Stimulated activated CD8-positive, alpha-beta memory T cell treated with anti-CD3 and anti-CD28 coated beads, Interleukin-12 subunit alpha, Interleukin-12 subunit beta, amount 100 ng/mL, for 24 hours (primary cell): Measurements from ENCODE around the gene TMEM45A.
"Not testable (repeated sequence)": the region's sequence is repeated elsewhere in the genome, so short reads cannot be mapped to it uniquely, and the experiment has no call there.

ENCODE experiments used
- DNase-seq: peaks from one replicate; pipeline ENCODE4 v3.0.0-alpha.2; 2020; ENCODE audit errors: extremely low read depth

The TMEM45A gene

DNA sequence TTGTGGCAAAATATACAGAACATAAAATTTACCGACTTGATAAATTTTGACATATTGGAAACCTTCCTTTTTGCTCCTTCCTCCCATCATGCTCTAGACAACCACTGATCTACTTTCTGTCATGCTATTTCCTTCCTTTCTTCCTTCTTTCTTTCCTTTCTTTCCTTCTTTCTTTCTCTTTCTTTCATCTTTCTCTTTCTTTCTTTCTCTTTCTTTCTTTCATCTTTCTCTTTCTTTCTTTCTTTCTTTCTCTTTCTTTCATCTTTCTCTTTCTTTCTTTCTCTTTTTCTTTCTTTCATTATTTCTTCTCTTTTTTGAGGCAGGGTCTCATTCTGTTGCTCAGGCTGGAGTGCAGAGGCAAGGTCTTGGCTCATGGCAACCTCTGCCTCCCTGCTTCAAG, 8.9 kb upstream of the TMEM45A start:
- DNase-seq: no peak

DNA sequence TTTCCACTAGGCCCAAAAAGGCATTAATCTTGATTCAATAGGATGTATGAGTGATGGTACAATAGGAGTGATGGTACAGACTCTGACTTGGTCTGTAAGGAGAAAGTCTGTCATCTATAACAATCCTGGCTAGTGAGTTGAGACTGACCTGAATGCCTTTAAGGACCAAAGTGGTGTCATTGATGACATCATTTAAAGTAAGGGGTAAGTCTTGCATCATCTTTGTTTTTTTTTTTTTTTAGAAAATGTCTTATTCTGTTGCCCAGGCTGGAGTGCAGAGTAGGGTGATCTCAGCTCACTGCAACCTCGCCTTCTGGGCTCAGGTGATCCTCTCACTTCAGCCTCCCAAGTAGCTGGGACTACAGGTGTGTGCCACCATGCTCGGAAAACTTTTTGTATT, 5.6 kb upstream of the TMEM45A start:
- DNase-seq: no peak

DNA sequence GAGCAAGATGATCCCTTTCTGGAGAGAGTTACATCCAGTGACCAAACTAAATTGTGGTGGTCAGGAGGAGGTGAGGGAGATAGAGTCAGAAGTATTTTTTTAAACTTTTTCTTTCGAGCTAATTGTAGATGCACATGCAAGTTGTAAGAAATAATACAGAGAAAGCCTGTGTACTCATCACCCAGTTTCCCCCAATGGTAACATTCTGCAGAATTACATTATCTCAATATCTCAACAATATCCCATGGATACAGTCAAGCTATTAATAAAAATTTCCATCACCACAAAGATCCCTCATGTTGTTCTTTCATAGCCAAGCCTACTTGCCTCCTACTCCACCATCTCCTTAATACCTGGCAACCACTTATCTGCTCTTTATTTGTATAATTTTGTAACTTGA, 3.3 kb upstream of the TMEM45A start:
- no peak for DNase-seq

DNA sequence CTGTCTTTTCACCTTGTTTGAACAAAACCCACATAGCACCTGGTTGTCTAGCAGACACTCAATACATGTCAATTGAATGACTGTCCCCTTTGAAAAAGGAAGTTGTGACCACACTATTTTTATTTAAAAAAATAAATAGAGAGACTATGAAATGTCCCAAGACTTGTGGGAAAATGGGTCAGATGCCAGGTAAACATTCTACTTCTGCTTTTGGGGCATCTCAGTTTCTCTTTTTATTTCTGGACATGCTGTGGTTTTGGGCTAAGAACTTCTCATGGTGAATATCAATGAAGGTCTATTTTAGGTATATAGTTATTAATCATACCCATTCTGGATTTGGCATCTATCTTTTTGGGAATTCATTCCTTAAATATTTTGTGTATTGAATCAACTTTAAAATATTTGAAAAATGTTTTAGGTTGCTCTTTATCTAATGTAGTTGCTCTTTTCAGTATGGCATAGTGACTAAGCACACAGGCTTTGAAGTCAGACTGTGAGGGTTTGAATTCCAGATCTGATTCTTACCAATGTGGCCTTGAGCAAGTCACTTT, 4.4 kb downstream of the TMEM45A start:
- no peak for DNase-seq

DNA sequence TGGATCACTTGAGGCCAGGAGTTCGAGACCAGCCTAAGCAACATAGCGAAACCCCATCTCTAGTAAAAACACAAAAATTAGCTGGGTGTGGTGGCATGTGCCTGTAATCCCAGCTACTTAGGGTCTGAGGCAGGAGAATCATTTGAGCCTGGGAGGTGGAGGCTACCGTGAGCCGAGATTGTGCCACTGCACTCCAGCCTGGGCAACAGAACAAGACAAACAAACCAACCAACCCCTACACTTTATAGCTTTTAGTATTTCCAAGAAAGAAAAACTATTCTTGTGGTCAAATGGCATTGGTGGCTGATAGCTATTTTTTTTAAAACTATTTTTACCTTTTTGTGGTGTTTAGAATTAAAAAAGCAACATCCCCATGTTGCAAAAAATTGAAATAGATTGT, 7.2 kb downstream of the TMEM45A start:
- no peak for DNase-seq

DNA sequence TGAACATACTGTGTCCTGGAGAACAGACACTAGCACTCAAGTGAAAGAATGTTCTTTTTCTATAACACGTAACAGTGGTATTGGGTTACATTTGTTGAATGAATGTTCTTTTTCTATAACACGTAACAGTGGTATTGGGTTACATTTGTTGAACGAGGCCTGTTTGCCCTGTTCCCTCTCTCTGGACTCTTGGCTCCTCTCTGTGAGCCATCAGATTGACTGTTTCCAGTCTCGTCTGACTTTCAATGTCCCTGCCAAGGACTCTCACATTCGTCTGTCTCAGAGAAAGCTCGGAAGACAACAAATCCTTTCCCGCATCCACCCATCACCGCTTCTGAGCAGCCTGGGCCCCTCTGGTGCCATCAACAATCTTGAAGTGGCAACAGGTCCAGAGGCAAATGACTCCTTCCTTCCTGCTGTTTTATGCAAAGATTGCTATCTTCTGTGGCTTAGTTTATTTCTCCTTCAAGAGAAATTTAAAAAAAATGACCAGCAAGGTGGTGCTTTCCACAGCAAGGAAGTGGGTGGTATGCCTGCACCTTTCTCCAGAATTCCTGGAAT, 8.0 kb downstream of the TMEM45A start:
- DNase-seq: no peak

DNA sequence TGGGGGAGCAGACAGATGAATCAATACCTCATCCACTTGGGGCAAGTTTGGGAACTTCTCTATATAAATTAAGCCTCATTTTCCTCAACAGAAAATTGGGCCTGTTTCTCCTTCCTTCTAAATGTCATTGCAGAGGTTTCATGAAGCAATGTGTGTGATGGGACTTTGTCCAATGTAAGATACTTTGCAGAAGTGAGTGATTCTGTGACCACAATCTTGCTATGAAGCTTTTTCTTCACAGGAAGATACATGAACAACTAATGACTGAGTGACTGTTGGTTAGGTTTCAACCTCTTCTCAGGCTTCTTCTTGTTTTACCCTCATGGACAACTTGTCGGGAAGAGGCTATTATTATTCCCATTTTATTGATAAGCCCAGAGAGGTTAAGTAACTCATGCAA, 11.0 kb downstream of the TMEM45A start:
- no peak for DNase-seq

DNA sequence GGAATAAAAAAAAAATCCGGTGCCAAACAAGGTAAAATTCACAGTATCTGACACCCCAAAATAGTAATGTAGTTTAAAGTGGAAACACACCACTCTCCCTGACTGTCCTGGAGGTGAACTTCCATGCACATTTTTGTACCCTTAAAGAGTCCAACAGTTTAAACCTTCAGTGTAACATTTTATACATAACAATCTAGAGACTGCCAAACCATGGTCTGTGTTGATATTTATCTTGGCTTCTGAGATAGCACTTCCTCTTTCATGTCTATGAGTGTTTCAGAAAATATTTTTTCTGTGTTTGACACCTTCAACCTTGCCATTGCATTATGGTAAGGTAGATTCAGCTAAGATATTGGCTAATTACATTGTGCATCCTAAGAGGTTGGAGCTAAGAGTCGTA, 13.9 kb downstream of the TMEM45A start:
- no peak for DNase-seq

DNA sequence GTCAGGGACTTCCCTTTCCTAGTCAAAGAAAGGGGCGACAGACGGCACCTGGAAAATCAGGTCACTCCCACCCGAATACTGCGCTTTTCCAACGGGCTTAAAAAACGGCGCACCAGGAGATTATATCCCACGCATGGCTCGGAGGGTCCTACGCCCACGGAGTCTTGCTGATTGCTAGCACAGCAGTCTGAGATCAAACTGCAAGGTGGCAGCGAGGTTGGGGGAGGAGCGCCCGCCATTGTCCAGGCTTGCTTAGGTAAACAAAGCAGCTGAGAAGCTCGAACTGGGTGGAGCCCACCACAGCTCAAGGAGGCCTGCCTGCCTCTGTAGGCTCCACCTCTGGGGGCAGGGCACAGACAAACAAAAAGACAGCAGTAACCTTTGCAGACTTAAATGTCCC, 17.4 kb downstream of the TMEM45A start:
- DNase-seq: not testable (repeated sequence)

DNA sequence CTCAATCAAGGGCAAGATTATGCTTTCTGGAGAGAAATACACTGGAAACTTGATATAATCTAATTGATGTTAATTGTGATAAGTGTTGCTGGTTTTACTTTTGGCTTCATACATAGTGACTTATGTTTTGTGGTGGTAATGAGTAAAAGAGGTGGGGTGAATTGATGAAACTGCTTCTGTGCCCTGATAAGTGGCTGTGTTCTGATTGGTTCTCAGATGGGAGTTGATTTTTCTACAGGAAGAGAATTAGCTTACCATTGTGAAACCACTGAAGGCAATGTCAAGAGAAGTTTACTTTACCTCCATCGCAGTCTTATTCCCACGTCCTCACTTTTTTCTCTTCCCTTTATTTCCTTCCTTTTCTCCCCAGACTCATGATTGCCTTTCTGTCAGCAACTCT, 23.8 kb downstream of the TMEM45A start:
- no peak for DNase-seq

DNA sequence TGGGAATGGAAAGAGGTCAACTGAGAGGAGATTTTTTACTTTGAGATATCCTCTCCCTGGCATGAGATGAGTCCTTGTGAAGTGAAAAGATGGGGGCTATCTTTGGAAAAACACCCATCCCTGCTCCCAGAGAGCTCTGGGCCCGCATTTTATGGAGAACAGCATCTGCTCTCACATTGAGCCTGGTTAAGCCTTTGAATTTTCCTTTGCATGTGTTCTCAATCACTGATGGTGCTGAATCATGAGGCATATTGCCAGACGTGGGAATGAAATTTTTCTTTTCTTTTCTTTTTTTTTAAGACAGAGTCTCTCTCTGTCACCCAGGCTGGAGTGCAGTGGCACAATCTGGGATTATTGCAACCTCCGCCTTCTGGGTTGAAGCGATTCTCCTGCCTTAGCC, 24.4 kb downstream of the TMEM45A start:
- DNase-seq: no peak

DNA sequence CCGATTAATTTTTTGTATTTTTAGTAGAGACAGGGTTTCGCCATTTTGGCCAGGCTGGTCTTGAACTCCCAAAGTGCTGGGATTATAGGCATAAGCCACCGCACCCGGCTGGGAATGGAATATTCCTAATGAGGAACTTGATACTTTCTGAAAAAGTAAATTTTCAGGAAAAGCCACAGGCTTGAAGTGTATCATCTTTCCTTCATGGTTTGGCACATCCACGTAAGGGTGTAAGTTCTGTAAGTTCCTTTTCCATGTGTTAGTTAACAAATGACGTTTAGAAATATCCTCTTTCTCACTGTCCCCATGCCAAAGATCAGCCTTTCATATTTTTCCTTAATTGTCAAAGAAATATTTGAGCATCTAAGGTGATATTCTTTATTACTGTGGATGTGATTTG, 24.9 kb downstream of the TMEM45A start:
- no peak for DNase-seq

DNA sequence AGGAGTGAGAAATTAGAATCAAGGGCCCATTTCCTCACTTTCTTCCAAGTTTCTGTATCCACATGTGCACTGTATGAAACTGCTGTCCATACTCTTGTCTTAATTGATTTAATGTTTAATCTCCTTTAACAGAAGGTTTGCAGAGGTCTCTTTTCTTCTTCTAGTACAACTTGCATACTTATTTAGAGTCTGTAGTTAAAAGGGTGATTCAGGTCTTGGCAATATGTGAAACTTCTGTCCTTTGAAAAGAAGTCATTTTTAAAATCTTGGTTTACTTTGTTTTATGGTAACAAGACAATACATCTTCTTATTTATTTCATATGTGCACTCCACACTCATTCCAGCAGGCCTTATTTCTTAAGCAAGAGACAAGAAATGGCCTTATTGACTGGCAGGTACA, 25.8 kb downstream of the TMEM45A start:
- DNase-seq: no peak

DNA sequence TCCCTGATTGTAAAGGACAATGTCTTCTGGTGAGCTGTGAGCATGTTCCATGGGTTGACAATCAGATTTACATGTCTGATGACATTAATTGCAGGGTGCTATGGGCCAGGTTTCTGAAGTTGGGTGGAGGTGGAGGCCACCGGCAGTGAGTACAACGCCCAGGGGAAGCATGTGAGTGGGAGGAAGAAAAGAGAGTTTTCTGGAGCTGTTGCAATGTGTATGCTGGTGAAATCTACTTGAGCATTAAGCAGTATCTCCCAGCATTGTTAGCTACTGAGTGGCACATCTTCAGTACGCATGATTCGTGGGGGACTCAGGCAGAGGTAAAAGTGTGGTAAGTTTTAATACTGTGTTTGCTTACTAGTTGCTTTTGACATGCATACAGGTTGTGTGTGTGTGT, 26.6 kb downstream of the TMEM45A start:
- no peak for DNase-seq

DNA sequence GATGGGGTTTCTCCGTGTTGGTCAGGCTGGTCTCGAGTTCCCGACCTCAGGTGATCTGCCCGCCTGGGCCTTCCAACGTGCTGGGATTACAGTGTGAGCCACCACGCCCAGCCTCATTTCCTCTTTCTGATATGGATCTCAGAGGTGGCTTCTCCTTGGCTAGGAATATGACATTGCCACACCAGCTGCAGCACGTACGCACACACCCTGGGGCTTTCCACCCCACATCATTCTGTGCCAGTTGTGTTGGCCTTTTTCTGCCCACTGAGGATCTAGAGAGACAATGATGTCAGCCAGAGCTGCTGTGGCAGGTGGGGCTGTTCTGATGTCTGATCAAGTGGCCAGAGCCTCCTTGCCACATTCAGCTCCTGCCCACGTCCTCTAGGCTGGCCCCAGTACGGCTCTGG, 29.0 kb downstream of the TMEM45A start:
- DNase-seq: no peak

DNA sequence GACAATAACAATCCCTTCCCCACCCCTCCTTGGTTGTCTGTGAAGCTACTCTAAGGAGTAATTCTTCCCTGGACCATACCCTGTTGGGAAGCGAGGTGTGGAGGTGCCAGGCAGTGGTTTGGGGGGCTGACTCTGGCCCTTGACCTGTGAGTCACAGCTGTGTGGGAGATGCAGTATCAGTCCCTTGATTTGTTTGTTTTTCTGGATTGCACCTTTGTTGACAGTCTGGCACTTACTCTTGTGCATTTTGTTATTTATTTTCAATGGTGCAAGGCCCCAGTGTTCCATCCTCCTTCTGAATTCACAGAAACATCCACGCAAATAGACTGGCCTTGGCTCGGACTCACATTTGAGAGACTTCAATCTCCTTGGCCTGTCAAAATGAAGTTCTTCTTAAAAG, 29.7 kb downstream of the TMEM45A start:
- no peak for DNase-seq

DNA sequence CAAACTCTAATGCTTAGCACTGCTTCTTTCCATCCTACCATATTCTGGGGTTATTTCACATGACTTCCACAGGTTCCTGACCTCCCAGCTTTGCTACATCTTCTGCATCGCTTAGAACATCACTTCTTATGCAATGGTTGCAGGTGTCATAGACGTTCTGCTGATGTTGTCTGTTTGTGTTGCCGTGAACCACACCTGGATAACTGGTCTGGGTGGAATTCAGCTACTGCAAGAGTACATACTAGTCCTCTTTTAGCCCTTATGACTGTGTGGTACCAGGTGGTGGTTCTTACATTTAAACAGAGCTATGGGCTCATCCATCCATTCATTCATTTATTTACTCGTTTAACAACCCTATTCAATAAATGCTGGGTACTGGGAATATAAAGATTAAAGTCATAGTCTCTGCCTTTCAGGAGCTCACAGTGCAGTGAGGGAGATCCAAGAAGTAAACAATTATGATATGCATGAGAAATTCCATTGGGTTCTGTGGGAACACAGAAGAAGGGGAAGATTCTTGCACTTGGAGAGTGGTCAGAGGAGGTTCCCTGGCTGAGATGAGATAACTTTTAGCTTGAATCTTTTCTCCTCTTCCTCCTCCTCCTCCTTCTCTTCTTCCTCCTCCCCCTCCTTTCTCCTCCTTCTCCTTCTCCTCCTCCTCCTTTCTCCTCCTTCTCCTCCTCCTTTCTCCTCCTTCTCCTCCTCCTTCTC, 30.8 kb downstream of the TMEM45A start:
- DNase-seq: no peak

DNA sequence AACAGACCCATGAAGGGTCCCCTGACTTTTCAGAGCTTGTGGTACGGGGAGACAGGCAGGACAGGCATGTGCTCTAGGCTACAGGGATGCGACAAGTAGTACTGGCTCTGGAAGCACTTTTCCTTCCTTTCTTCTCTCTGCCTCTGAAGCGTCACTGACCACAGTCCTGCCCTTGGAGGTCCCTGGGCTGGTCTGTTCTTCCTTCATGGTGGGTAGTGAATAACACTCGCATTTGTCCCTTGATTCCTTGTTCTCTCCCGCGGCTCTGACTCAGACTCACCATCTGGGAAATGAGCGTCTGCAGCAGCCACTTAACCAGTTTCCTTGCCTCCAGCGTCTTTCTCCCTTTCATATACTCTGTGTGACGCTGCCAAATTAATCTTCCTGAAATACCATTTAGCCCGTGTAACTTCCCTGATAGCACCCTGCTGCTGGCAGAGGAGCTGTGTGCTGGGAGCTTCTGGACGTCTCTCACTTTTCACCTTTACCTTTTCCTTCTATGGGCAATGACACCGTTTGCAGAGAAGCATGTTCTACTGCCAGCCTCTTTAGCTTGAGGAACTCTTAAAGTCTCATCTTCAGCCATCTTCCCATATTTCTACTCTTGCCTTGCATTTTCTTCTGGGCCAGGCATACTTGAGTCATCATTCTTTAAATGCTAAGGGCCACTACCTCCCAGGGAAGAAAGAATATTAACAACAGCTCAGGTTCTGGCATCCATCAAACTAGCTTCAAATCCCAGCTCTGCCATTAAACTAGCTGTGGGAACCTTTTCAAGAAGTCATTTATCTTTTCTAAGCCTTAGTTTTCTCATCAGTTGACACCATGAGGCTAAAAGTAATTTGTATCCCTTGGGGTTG, 33.6 kb downstream of the TMEM45A start:
- DNase-seq: no peak

DNA sequence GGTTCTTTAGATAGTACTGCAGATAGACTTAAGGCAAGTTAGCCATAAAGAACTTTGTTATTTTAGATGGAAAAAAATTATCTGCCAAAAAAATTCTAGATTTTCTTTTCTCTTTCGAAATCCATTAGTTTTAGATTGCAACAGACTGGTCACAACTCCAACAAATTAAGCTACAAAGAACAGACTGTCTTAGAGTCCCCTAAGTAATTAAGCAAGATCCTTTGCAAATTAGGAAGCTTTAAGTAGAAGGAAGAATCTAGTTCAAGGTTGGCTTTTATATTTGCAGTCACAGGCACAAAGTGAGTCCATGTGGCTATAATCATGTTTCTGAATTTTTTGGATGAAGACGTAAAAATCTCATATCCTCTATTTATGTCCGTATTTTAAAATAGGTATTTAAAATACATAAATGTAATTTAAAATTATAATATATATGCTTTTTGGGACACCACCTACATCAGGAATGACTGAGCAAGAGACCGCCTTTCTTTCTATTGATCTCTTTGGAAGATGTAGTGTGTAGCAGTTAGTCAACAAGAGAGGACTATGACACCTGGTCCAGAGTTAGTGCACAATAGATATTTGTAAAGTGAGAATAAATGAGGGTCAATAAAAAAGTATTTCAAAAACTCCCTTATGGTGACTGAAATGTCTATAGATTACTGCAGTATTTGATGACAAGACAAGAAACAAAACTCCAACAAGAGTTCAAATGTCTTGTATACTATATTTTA, 34.4 kb downstream of the TMEM45A start:
- DNase-seq: no peak

DNA sequence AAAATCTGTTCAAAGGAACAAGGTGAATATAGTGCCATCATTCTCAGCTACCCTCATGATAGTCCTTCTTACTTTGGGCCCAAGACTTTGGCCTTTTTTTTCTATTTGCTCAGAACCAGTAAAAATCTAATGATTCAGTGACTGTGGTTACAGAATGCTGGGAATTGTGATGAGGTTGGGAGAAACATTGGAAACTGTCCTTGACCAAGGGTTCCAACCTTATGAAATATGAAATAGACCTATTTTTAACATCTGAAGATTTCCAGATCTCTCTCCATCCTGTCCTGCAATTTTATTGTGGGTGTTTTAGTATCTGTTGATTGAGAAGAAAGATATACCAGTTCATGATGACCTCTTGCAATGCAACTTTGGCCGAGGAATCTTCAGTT, 34.9 kb downstream of the TMEM45A start:
- no peak for DNase-seq

DNA sequence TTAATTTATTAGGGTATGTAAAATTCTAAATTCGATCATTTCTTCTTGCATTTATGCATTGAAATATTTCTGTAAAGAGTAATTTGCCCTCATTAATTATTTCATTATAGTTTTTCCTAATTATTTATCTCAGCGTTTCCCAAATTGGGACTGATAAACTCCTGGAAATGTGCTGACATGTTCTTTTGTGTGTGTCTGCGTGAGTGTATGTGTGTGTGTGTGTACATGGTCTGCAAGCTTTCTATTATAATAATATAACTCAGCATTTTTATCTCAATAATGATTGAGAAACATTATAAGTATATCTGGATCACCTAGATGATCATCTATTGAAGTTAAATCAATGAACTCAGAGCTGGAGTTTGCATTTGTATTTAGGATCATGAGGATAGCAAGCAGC, 38.7 kb downstream of the TMEM45A start:
- DNase-seq: no peak

DNA sequence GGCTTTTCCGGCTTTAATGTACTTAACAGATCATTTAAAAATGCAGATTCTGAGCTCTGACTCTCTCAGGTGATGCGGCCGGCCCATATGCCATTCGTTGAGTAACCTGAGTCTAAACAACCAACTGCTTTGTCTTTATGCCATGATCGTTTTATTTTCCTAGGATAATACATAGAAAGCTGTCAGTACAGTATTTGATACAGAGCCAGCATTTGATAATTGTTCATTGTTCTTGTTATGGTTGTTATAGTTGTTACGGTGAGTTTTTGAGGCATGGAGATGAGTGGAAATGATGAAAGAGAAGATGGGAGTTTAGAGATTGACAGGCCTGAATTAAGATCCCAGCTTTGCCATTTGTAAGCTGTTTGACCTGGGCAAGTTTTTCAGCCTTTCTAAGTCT, 40.0 kb downstream of the TMEM45A start:
- DNase-seq: no peak
